AG04450 (cell line): ENCODE data around the gene ACAD11. TPM values are rescaled to one million over a fixed set of nuclear protein-coding genes. Genes with fewer than 3 reads are reported as not detected.

Experiments
- CTCF ChIA-PET: fragments of 300-600, 350-600 bp; formaldehyde crosslinking; extraction: SDS; loops from one replicate; lab custom pipeline; 2022; ENCODE audit warnings: antibody characterized with exemption, inconsistent platforms; lab: Charles Lee
- POLR2A ChIA-PET: fragments of 350-600 bp; formaldehyde crosslinking; extraction: SDS; loops from one replicate; lab custom pipeline; 2021; ENCODE audit warnings: antibody characterized with exemption, inconsistent platforms; lab: Yijun Ruan, JAX
- DNase-seq: peaks from one replicate; pipeline ENCODE4 v3.0.0-alpha.2; 2011; ENCODE audit warnings: low read depth, low spot score
- H3K27ac ChIP-seq: one replicate; pipeline ENCODE4 v1.5.1; 2012; ENCODE audit warnings: low read depth, low read length, control low read depth
- H3K27me3 ChIP-seq: one replicate; pipeline ENCODE4 v1.6.0; 2012; ENCODE audit warnings: low read length; ENCODE audit not compliant: control insufficient read depth, insufficient read depth
- H3K4me3 ChIP-seq: 2 replicates; pipeline ENCODE4 v1.5.1; 2011; ENCODE audit warnings: mild to moderate bottlenecking, low read depth, low read length, control low read depth
- H3K9me3 ChIP-seq: 2 replicates; pipeline ENCODE4 v1.5.1; 2012; ENCODE audit warnings: low read length; ENCODE audit not compliant: control insufficient read depth, insufficient read depth
- CTCF ChIP-seq: IDR thresholded peaks from 2 replicates; pipeline ENCODE4 v1.5.1; 2011; ENCODE audit warnings: low read depth, low read length, control low read depth, inconsistent platforms
- polyA plus RNA-seq: library from polyadenylated mRNA; depleted of rRNA; stranded (reverse); fragments of >200 nt; gene quantifications from 2 replicates; pipeline ENCODE4 v1.2.3, GENCODE V29; 2011

Gene ACAD11
- polyA plus RNA-seq, 1 experiment, result 23.3 TPM

DNA sequence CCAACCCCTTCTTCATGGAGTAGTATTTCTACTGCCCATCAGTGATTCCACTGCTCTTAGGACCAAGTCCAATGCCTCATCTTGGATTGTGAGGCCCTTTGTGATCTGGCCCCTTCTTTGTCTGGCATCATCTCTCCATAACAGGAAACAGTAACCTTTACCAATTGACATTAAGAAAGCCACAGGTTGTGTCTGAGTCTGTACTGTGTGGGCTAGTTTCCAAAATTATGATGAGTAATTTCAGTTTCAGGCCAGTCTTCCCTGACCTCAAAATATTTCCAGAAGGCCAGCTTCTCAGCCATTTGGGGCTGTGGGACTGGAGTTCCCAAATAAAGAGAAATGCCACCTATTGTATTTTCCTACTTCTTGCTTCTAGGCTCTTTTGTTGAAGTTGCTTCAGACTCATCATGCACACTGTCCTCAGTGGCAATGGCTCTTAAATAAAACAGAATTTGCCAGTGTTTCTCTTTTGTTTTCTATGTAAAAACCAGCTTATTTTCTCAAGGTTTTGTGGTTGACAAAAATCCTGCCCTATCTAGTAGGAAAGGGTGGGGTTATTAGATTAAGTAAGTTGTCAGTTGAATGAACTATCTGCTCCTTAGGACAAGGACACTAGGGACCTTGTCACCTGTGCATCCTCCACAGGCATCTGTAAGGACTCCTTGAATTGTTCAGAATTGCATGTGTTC lies 109.6 kb downstream of the ACAD11 start:
- CTCF ChIA-PET, result interaction anchor here (3.6 kb wide), 1 partner anchor 92 kb away, joined by 13 read pairs; no protein-coding TSS in a partner anchor
- no peak for TF ChIP-seq CTCF
- Histone ChIP-seq H3K27ac (no peak overlapping the region), H3K9me3 (no peaks in the 10 kb centered on the region), H3K4me3 (no peak overlapping the region), H3K27me3 (no peaks in the 10 kb centered on the region)
- no peak for DNase-seq
- POLR2A ChIA-PET, result no interaction called here

GRCh38 chr3:132549169-132549568 lies 110.4 kb downstream of the ACAD11 start:
- CTCF ChIA-PET, result interaction anchor here (2.7 to 3.6 kb wide), 2 partner anchors 14 to 93 kb away, joined by 13 to 16 read pairs; no protein-coding TSS in a partner anchor
- Histone ChIP-seq H3K27ac (no peak overlapping the region), H3K4me3 (no peak overlapping the region), H3K27me3 (no peaks in the 10 kb centered on the region), H3K9me3 (no peaks in the 10 kb centered on the region)
- POLR2A ChIA-PET, result no interaction called here
- DNase-seq, result no peak
- TF ChIP-seq CTCF, result no peak

- POLR2A ChIA-PET, result no interaction called here
- CTCF ChIA-PET, result interaction anchor here (0.6 to 2.6 kb wide), 5 partner anchors 10 to 877 kb away, joined by 4 to 21 read pairs (median 11); no protein-coding TSS in a partner anchor
- no peak overlapping the region for H3K27ac ChIP-seq
- H3K4me3 ChIP-seq, result no peak overlapping the region
- no peaks in the 10 kb centered on the region for H3K9me3 ChIP-seq
- TF ChIP-seq CTCF, result no peak
- no peaks in the 10 kb centered on the region for H3K27me3 ChIP-seq
- DNase-seq, result no peak
Observed at GRCh38 chr3:132545471-132545870, 114.1 kb downstream of the ACAD11 start.

DNA sequence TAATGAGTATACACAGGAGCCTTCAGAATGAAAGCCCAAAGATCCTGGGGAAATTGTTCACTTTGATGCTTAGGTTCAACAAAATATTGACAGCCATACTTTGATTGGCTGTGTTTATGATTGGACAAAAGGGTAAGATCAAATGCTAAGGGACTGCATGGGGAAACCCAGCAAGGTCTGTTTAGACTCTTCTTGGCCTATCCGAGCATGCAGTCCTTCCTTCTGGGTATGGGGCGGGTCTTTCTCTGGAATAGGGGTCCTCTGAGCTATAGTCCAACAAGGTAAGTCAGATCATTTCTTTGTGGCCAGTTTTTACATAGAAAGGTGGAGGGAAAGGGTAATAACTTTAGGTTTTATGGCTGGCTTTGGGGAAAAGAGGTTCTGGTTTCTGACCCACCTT lies 115.5 kb downstream of the ACAD11 start:
- no peaks in the 10 kb centered on the region for H3K9me3 ChIP-seq
- H3K27ac ChIP-seq, result no peak overlapping the region
- TF ChIP-seq CTCF, result no peak
- H3K27me3 ChIP-seq, result no peaks in the 10 kb centered on the region
- POLR2A ChIA-PET, result no interaction called here
- DNase-seq, result no peak
- H3K4me3 ChIP-seq, result no peak overlapping the region
- CTCF ChIA-PET, result interaction anchor here (0.7 to 2.6 kb wide), 3 partner anchors 95 to 98 kb away, joined by 3 to 18 read pairs (median 11); no protein-coding TSS in a partner anchor
